ENCODE data around the gene GALNT2. TPM values are rescaled to one million over a fixed set of nuclear protein-coding genes. Genes with fewer than 3 reads are reported as not detected.
A peak's percentile ranks its signal among the peaks of the same experiment; 100 is the strongest.

GALNT2 gene
- total and polyA plus RNA-seq, 9 donors = 38.6 to 142 (median 83.7) TPM

DNA sequence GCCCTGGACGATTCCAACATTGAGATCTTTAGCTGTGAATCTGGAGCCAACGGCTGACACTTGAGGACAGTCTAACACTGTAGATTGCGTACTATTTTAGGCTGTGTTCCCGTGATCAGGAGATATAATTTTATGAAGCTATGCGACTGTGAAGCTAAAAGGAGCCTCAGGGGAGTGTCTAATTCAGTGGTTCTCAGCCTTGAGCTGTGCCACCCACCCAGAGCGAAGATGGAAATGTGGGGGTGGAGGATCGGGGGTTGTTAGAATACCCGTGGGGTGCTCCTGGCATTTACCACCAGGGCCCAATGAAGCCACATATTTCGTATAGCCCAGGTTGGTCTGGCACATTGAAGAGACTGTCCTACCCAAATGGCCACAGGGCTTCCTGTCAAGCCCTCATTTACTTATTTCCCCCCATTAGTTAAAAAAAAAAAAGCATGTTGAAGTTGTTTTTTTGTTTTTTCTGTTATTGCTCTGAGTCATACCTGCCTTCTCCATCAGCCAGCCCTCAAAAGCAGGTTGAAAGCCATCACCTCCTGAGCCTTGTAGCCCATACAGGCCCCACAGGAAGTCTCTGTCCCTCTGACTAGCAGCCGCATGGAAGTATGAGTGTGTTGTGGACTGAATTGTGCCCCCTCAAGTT, 141.7 kb downstream of the GALNT2 start:
- intact Hi-C loops (cut with DNase I) = no loop called here
- Histone ChIP-seq H3K4me1 (ENCODE audit: insufficient read depth) (peaks cover 6% of the 10 kb centered on the region), H3K27ac (no peak overlapping the region), H3K4me3 (no peak overlapping the region), H3K27me3 (no peaks in the 10 kb centered on the region), H3K9me3 (no peaks in the 10 kb centered on the region), H3K36me3 (no peaks in the 10 kb centered on the region)
- no peak for DNase-seq
- TF ChIP-seq POLR2A (IDR thresholded peaks at IDR 0.05) = no peak
- TF ChIP-seq, protein P1, sequence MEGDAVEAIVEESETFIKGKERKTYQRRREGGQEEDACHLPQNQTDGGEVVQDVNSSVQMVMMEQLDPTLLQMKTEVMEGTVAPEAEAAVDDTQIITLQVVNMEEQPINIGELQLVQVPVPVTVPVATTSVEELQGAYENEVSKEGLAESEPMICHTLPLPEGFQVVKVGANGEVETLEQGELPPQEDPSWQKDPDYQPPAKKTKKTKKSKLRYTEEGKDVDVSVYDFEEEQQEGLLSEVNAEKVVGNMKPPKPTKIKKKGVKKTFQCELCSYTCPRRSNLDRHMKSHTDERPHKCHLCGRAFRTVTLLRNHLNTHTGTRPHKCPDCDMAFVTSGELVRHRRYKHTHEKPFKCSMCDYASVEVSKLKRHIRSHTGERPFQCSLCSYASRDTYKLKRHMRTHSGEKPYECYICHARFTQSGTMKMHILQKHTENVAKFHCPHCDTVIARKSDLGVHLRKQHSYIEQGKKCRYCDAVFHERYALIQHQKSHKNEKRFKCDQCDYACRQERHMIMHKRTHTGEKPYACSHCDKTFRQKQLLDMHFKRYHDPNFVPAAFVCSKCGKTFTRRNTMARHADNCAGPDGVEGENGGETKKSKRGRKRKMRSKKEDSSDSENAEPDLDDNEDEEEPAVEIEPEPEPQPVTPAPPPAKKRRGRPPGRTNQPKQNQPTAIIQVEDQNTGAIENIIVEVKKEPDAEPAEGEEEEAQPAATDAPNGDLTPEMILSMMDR (IDR thresholded peaks at IDR 0.05) = no peak
- 84 to 87% (median 85%) methylated on average over 10 of the region's 10 CpGs for WGBS, 3 donors

DNA sequence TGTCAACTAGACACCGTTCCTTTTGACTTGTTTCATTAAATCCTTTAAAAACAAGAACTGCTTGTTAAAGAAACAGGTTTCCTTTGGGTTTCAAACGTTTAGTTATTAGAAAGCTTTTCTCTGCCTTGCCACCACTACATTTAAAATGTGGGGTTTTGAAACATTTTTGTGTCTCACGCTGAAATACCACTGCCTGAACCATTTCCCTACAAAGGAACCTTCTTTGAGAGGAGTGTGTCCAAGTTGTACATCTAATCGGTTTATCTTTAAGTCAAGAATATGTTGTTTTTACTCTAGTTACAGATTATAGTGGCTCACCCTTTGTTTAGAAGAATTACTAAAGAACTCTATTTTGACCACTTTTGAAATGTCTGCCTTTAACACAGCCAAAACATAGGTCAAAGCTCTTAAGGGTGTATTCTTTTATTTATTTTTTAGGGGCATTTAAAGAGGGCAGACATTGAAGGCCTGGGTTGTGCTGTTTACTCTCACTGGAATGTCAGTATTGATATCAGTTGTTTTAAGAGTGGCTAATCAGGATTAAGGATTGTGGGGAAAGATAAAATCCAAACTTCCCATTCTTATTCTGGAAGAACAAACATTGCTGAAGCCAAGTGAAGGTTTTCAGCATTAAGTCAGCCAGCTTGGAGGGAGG, 143.4 kb downstream of the GALNT2 start:
- Histone ChIP-seq H3K4me1 (ENCODE audit: insufficient read depth) (peaks cover 8% of the 10 kb centered on the region), H3K27me3 (no peaks in the 10 kb centered on the region), H3K9me3 (no peaks in the 10 kb centered on the region), H3K36me3 (no peaks in the 10 kb centered on the region), H3K27ac (peak overlapping the region in 1 of 2 donors; percentile 38), H3K4me3 (no peak overlapping the region)
- no peak for DNase-seq
- no peak for TF ChIP-seq EP300 (IDR thresholded peaks at IDR 0.05)
- TF ChIP-seq POLR2A (IDR thresholded peaks at IDR 0.05) = no peak
- TF ChIP-seq, protein P1 (IDR thresholded peaks at IDR 0.05) = no peak
- 16 to 27% (median 16%) methylated on average over 4 of the region's 4 CpGs for WGBS, 3 donors
- intact Hi-C loops (cut with DNase I) = no loop called here

DNA sequence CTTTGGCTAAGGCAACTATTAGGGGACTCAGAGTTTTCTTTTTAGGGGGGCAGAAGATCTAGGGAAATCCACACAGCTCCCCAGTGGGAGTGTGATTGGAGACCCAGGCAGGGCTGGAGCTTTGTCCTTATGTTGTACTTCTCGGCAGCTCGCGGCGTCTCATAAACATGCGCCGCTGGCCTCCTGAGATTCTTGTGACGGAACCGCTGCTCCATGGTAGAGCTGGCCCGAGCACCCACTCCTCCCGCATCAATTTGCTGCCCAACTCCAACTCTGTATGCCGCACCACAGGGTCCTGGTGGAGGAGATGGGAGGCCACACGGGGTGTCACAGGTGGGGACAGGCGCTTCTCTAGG, 143.9 kb downstream of the GALNT2 start:
- 86 to 92% (median 92%) methylated on average over 13 of the region's 13 CpGs for WGBS, 3 donors
- Histone ChIP-seq H3K9me3 (no peaks in the 10 kb centered on the region), H3K27ac (peak overlapping the region in 1 of 2 donors; percentile 38), H3K4me3 (no peak overlapping the region), H3K4me1 (ENCODE audit: insufficient read depth) (peaks cover 8% of the 10 kb centered on the region), H3K27me3 (no peaks in the 10 kb centered on the region), H3K36me3 (no peaks in the 10 kb centered on the region)
- no peak for TF ChIP-seq EP300 (IDR thresholded peaks at IDR 0.05)
- TF ChIP-seq, protein P1 (IDR thresholded peaks at IDR 0.05) = no peak
- TF ChIP-seq POLR2A (IDR thresholded peaks at IDR 0.05) = no peak
- intact Hi-C loops (cut with DNase I) = no loop called here
- DNase-seq = no peak

DNA sequence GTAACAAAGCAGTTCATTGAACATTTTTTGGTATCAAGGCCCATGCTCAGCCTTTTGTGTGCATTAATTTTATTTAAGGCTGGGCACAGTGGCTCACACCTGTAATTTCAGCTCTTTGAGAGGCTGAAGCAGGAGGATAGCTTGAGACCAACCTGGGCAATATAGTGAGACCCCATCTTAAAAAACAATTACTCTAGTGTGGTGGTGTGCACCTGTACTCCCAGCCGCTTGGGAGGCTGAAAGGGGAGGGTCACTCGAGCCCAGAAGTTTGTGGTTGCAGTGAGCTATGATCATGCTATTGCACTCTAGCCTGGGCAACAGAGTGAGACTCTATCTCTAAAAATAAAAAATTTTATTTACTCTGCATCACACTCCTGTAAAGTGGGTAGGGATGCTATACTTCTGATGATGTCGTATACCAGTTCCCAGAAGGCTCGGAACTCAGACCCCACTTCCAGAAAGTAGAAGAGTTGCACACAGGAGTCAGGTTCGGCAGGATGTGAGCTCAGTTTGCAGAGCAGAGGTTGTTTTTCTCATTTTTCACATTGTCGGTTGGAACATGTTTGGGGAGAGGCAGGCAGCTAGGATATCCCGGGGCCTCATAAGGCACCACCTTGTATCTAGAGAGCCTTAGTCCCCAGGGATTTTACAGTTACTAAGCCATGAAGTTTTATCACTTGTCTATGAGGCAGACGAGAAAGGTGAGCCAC, 144.6 kb downstream of the GALNT2 start:
- DNase-seq = no peak
- intact Hi-C loops (cut with DNase I) = no loop called here
- no peak overlapping the region for H3K27ac ChIP-seq
- WGBS, 3 donors = 89 to 95% (median 91%) methylated on average over 8 of the region's 8 CpGs
- H3K27me3 ChIP-seq = no peaks in the 10 kb centered on the region
- H3K9me3 ChIP-seq = no peaks in the 10 kb centered on the region
- no peaks in the 10 kb centered on the region for H3K36me3 ChIP-seq
- no peak for TF ChIP-seq EP300 (IDR thresholded peaks at IDR 0.05)
- no peak for TF ChIP-seq POLR2A (IDR thresholded peaks at IDR 0.05)
- H3K4me3 ChIP-seq = no peak overlapping the region
- peaks cover 8% of the 10 kb centered on the region for H3K4me1 ChIP-seq (ENCODE audit: insufficient read depth)

All from ovary (tissue), 9 donors.